Omental fat pad (tissue), 4 donors: Measurements from ENCODE around the gene SNAPC1. TPM values are rescaled to one million over a fixed set of nuclear protein-coding genes. Genes with fewer than 3 reads are reported as not detected.
"Not testable (repeated sequence)": the region's sequence is repeated elsewhere in the genome, so short reads cannot be mapped to it uniquely, and the experiment has no call there.

Source experiments
- ATAC-seq: fragments of 150-250 bp; one replicate; pipeline ENCODE4 v1.9.1; 2016; ENCODE audit warnings: mild to moderate bottlenecking, moderate library complexity; ENCODE audit not compliant: low FRiP score
- DNase-seq: peaks from one replicate; pipeline ENCODE4 v3.0.0-alpha.2; 2019; ENCODE audit warnings: low spot score
- total RNA-seq, 4 donors: library from RNA; depleted of rRNA; stranded (reverse); fragments of >200 nt; gene quantifications; one replicate each; pipeline ENCODE4 v1.1.0, GENCODE V29; 2016
- TF ChIP-seq, protein P1 (sequence below), 3 donors: fragments of 450-650 bp; IDR thresholded peaks; one replicate each; pipeline ENCODE4 v1.5.1; 2016 to 2017; ENCODE audit warnings: antibody characterized with exemption in 3 of 3, mild to moderate bottlenecking in 3 of 3, moderate library complexity in 2 of 3

The SNAPC1 gene
- total RNA-seq, 4 donors from 2014 or later, result 4.9 to 11.9 (median 8.7) TPM

GRCh38 chr14:61749867-61750266, 12.4 kb upstream of the SNAPC1 start:
- ATAC-seq (no peak), DNase-seq (no peak)
- TF ChIP-seq, protein P1, sequence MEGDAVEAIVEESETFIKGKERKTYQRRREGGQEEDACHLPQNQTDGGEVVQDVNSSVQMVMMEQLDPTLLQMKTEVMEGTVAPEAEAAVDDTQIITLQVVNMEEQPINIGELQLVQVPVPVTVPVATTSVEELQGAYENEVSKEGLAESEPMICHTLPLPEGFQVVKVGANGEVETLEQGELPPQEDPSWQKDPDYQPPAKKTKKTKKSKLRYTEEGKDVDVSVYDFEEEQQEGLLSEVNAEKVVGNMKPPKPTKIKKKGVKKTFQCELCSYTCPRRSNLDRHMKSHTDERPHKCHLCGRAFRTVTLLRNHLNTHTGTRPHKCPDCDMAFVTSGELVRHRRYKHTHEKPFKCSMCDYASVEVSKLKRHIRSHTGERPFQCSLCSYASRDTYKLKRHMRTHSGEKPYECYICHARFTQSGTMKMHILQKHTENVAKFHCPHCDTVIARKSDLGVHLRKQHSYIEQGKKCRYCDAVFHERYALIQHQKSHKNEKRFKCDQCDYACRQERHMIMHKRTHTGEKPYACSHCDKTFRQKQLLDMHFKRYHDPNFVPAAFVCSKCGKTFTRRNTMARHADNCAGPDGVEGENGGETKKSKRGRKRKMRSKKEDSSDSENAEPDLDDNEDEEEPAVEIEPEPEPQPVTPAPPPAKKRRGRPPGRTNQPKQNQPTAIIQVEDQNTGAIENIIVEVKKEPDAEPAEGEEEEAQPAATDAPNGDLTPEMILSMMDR (IDR thresholded peaks at IDR 0.05), result no peak

DNA sequence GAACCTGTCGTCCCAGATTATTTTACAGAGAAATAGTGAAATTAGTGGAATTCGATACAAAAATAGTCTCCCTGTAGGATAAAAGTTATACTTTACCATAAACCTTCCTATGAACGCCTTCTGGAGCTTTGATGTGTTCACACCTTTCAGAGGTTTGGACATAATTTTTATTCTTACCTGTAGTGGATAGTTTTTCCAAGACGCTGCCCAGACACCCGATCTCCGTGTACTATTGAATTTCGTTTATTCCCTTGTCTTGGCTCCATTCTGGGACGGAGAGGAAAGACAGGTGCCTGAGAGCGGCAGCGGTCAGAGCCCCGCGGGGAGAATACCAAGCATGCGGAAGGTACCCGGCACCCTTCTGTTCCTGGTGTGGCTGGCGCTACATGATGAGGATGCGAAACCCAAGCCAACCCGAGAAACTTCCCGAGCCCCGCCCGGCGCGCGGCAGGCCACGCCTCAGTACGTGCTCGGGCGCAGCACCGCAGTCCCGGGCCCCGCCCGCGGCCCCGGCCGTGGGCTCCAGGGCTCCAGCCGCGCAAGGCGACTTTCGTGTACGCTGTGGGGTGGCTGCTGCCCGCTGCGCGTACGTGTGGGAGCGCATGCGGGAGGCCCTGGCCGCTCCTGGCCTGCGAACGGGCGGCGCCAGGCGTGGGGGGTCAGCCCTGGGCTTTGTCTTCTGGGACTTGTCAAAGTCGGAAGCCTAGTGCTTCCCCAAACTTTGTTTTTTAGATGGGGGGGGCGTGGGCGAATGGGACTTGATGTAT, 11.3 kb upstream of the SNAPC1 start:
- peak; percentile 93 for ATAC-seq
- DNase-seq, result peak; percentile 50
- TF ChIP-seq, protein P1 (IDR thresholded peaks at IDR 0.05), result no peak

DNA sequence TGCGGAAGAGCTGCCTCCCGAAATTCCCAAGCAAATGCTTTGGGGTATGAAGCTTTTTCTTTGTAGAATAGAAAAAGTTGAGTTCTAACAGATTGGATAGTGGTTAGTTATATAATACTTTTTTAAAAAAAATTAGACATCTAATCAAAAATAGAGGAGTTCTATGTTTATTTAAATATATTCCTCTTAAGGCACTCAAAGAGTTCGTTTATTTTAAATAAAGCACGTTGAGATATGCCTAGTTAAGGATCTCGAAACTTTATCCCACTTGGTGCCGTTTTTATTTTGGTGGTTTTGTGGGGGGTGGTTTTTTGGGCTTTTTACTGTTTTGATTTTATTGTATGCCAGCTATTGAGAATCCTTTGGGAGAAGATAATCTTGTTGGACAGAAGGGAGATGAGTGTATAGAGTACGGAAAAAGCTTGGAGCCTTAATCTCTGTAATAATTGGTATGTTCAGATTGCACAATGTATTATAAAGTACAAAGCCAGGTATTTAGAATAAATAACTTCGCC, 10.7 kb upstream of the SNAPC1 start:
- DNase-seq (no peak), ATAC-seq (no peak)
- TF ChIP-seq, protein P1 (IDR thresholded peaks at IDR 0.05), result no peak

DNA sequence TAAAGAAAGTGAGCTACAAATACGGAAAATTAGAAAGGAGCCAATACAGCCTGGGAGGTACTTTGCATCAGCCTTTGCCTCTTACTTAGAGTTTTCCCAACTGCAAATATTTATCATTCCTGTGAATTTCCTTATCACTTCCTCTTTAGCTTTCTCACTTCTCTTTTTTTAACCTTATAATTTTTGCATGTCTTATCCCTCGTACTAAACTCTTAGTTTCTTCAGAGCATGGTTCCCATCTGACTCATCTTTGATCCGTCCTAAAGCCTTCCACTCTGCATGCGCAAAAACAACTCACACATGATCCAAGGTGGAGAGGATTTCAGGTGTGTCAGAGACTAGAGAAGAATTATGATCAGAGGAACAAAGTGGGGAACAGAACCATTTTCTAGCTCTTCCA, 9.6 kb upstream of the SNAPC1 start:
- DNase-seq, result no peak
- ATAC-seq, result peak; percentile 45
- TF ChIP-seq, protein P1 (IDR thresholded peaks at IDR 0.05), result no peak

- DNase-seq (no peak), ATAC-seq (no peak)
- TF ChIP-seq, protein P1 (IDR thresholded peaks at IDR 0.05), result no peak
These were observed 8.6 kb upstream of the SNAPC1 start for GRCh38 chr14:61753631-61754030.

- TF ChIP-seq, protein P1 (IDR thresholded peaks at IDR 0.05), result no peak
- no peak for ATAC-seq
- no peak for DNase-seq
These were observed 7.4 kb upstream of the SNAPC1 start for GRCh38 chr14:61754627-61755381.

- DNase-seq, ATAC-seq: not testable (repeated sequence)
These were observed 6.9 kb upstream of the SNAPC1 start for GRCh38 chr14:61755382-61755742.
